Measurements from ENCODE around the gene MINDY4B. TPM values are rescaled to one million over a fixed set of nuclear protein-coding genes. Genes with fewer than 3 reads are reported as not detected.

The MINDY4B gene
- total and polyA plus RNA-seq, 2 of the 4 experiments (the other 2 are of a cell fraction), result not detected

DNA sequence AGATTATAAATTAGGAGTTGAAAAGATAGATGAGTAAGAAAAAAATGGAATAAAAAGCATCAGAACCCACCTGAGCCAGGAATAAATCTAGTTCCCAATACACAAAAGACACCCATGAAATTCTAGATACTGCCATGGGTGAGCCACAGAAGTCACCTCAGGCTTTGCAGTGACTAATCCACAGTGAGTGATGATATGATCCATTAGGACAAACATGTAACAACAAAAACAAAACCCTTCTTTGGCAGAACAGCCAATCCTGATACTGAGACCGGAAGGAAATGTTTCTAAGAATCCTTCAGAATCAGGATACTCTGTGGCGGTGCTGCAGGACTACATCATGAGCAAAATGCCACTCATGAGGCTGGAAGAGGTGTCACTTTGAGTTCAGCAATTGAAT is 15.0 kb upstream of the MINDY4B start:
- WGBS, 2 experiments (ENCODE audit: extremely low coverage in 2 of 2, insufficient read length in 1 of 2), result no CpG with 5 or more reads among the region's 2 CpGs
- no peak for TF ChIP-seq MXI1 (IDR thresholded peaks at IDR 0.05; ENCODE audit: borderline replicate concordance, low read depth, low read length)
- no peak for TF ChIP-seq CEBPB (IDR thresholded peaks at IDR 0.05; ENCODE audit: low read depth, low read length)
- TF ChIP-seq RAD21 (IDR thresholded peaks at IDR 0.05; ENCODE audit: low read length), result no peak
- TF ChIP-seq, protein P1, sequence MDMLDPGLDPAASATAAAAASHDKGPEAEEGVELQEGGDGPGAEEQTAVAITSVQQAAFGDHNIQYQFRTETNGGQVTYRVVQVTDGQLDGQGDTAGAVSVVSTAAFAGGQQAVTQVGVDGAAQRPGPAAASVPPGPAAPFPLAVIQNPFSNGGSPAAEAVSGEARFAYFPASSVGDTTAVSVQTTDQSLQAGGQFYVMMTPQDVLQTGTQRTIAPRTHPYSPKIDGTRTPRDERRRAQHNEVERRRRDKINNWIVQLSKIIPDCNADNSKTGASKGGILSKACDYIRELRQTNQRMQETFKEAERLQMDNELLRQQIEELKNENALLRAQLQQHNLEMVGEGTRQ (IDR thresholded peaks at IDR 0.05; ENCODE audit: low read depth, low read length), result no peak
- no peak for TF ChIP-seq MAFK (IDR thresholded peaks at IDR 0.05; ENCODE audit: low read depth, low read length)
- TF ChIP-seq CHD1 (IDR thresholded peaks at IDR 0.05; ENCODE audit: low read depth, low read length), result no peak
- no peak for TF ChIP-seq RCOR1 (IDR thresholded peaks at IDR 0.05; ENCODE audit: insufficient replicate concordance, low read length)
- TF ChIP-seq, protein P2, sequence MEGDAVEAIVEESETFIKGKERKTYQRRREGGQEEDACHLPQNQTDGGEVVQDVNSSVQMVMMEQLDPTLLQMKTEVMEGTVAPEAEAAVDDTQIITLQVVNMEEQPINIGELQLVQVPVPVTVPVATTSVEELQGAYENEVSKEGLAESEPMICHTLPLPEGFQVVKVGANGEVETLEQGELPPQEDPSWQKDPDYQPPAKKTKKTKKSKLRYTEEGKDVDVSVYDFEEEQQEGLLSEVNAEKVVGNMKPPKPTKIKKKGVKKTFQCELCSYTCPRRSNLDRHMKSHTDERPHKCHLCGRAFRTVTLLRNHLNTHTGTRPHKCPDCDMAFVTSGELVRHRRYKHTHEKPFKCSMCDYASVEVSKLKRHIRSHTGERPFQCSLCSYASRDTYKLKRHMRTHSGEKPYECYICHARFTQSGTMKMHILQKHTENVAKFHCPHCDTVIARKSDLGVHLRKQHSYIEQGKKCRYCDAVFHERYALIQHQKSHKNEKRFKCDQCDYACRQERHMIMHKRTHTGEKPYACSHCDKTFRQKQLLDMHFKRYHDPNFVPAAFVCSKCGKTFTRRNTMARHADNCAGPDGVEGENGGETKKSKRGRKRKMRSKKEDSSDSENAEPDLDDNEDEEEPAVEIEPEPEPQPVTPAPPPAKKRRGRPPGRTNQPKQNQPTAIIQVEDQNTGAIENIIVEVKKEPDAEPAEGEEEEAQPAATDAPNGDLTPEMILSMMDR (conservative IDR thresholded peaks at IDR 0.05; ENCODE audit: low read depth, low read length), result no peak
- TF ChIP-seq NFE2L2 (IDR thresholded peaks at IDR 0.05; ENCODE audit: low read depth, low read length), result no peak
- TF ChIP-seq MAZ (IDR thresholded peaks at IDR 0.05; ENCODE audit: borderline replicate concordance, low read depth, low read length), result no peak
- TF ChIP-seq, protein P3, sequence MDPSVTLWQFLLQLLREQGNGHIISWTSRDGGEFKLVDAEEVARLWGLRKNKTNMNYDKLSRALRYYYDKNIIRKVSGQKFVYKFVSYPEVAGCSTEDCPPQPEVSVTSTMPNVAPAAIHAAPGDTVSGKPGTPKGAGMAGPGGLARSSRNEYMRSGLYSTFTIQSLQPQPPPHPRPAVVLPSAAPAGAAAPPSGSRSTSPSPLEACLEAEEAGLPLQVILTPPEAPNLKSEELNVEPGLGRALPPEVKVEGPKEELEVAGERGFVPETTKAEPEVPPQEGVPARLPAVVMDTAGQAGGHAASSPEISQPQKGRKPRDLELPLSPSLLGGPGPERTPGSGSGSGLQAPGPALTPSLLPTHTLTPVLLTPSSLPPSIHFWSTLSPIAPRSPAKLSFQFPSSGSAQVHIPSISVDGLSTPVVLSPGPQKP (IDR thresholded peaks at IDR 0.05; ENCODE audit: borderline replicate concordance, low read depth, low read length), result no peak
- TF ChIP-seq SMC3 (IDR thresholded peaks at IDR 0.05; ENCODE audit: low read depth, low read length), result no peak
- TF ChIP-seq FOS (IDR thresholded peaks at IDR 0.05; ENCODE audit: low read depth, low read length), result no peak
- no peak for TF ChIP-seq POLR2A (IDR thresholded peaks at IDR 0.05; ENCODE audit: low read depth, low read length)
- TF ChIP-seq BHLHE40 (IDR thresholded peaks at IDR 0.05; ENCODE audit: low read depth, low read length), result no peak
- Histone ChIP-seq H2BK120ac (ENCODE audit: low read depth, low read length) (no peak overlapping the region), H3K4ac (ENCODE audit: low read depth, low read length) (no peak overlapping the region), H2BK15ac (ENCODE audit: low read depth, low read length) (no peak overlapping the region), H3K9me1 (ENCODE audit: insufficient read depth, low read length) (no peaks in the 10 kb centered on the region), H2AK5ac (ENCODE audit: low read depth, low read length) (no peak overlapping the region), H2BK5ac (ENCODE audit: low read depth, low read length, poor library complexity, severe bottlenecking) (no peak overlapping the region), H3K23ac (ENCODE audit: low read depth, low read length) (no peak overlapping the region), H4K20me1 (ENCODE audit: insufficient read depth, low read length) (no peaks in the 10 kb centered on the region), H3K14ac (replicated peaks; ENCODE audit: low read depth, low read length) (no peak overlapping the region), H3K27ac (ENCODE audit: insufficient read depth, low read length) (no peak overlapping the region), H3K56ac (ENCODE audit: extremely low read depth, insufficient read depth, low read length) (no peak overlapping the region), H4K91ac (ENCODE audit: insufficient read depth, low read depth, low read length) (no peak overlapping the region), H2AFZ (replicated peaks; ENCODE audit: low read length, poor library complexity) (no peak overlapping the region), H3K9ac (ENCODE audit: low read depth, low read length) (no peak overlapping the region), H3K4me3 (ENCODE audit: insufficient read depth, low read depth, low read length) (no peak overlapping the region), H3K18ac (ENCODE audit: low read depth, low read length) (no peak overlapping the region), H3K4me1 (ENCODE audit: control insufficient read depth, insufficient read depth, low read length) (no peaks in the 10 kb centered on the region), H3K4me2 (ENCODE audit: low read depth, low read length) (no peak overlapping the region), H3K79me1 (ENCODE audit: low read depth in 1 of 2, low read length in 2 of 2) (no peaks in the 10 kb centered on the region), H3K27me3 (ENCODE audit: control insufficient read depth, insufficient read depth, low read length) (peaks cover 20% of the 10 kb centered on the region), H4K5ac (ENCODE audit: low read depth, low read length) (no peak overlapping the region), H2BK20ac (ENCODE audit: low read depth, low read length) (no peak overlapping the region), H3K36me3 (ENCODE audit: control insufficient read depth, insufficient read depth, low read length) (no peaks in the 10 kb centered on the region), H2AK9ac (replicated peaks; ENCODE audit: low read depth, low read length, poor library complexity) (no peak overlapping the region), H4K8ac (ENCODE audit: low read depth in 2 of 2, low read length in 2 of 2) (no peak overlapping the region), H3K9me3 (ENCODE audit: control insufficient read depth, insufficient read depth, low read length) (no peaks in the 10 kb centered on the region)
- no peak for DNase-seq
- CTCF ChIA-PET, result no interaction called here
- POLR2A ChIA-PET (ENCODE audit: unreplicated experiment), result no interaction called here
- ATAC-seq (ENCODE audit: low read depth), result no peak
- dilution Hi-C loops (cut with HindIII; ENCODE audit: low sequenced_read_pairs, unreplicated experiment) (no loop called here), intact Hi-C loops (cut with micrococcal nuclease) (no loop called here), in situ Hi-C loops (cut with MboI; ENCODE audit: low sequenced_read_pairs) (loop anchor here (25.0 kb wide), 1 partner anchor 217 kb away; no protein-coding TSS in a partner anchor)
- BruUV-seq (replicated peaks), result no TSS peak
